A549 (cell line): ENCODE results near the gene RPTOR. TPM values are rescaled to one million over a fixed set of nuclear protein-coding genes. Genes with fewer than 3 reads are reported as not detected.

Source experiments
- ATAC-seq, 2 experiments: fragments of 200-7000 bp in 1 of 2; fragments of >200 bp in 1 of 2; cut with Nextera tagmentation in 1 of 2; cut with Tn5 transposase in 1 of 2; 3 replicates each; pipeline versions ENCODE4 v1.8.0 to v1.9.1; 2018 to 2020; ENCODE audit warnings: mild to moderate bottlenecking in 1 of 2, moderate library complexity in 1 of 2
- CTCF ChIA-PET: fragments of 300-600 bp; sonication (Branson Sonifier 250); formaldehyde crosslinking; extraction: SDS; loops from one replicate; lab custom pipeline; 2021; ENCODE audit warnings: antibody characterized with exemption, inconsistent platforms; lab: Yijun Ruan, JAX
- POLR2A ChIA-PET: fragments of 350-600 bp; formaldehyde crosslinking; extraction: SDS; loops from one replicate; lab custom pipeline; 2021; ENCODE audit warnings: antibody characterized with exemption, inconsistent platforms; lab: Yijun Ruan, JAX
- DNase-seq, 2 experiments: peaks; one replicate each; pipeline versions ENCODE4 v3.0.0 to v3.0.0-alpha.2; 2011 to 2016; ENCODE audit warnings: low read depth in 1 of 2, low spot score in 1 of 2
- FAIRE-seq: peaks from 2 replicates; lab custom pipeline; 2011; peaks lifted over from hg19 to GRCh38; lab: Jason Lieb, UNC
- H3K27ac ChIP-seq, 2 experiments: fragments of >200 bp; sonication (Bioruptor Twin); formaldehyde crosslinking; 3 replicates each; pipeline ENCODE4 v1.5.1; 2016 to 2017
- H3K4me1 ChIP-seq: fragments of >200 bp; sonication (Bioruptor Twin); formaldehyde crosslinking; 3 replicates; pipeline ENCODE4 v1.6.1; 2016
- H3K4me2 ChIP-seq: fragments of >200 bp; sonication (Bioruptor Twin); formaldehyde crosslinking; 3 replicates; pipeline ENCODE4 v1.6.1; 2016
- H3K4me3 ChIP-seq: fragments of >200 bp; sonication (Bioruptor Twin); formaldehyde crosslinking; 3 replicates; pipeline ENCODE4 v1.5.1; 2016
- H3K9me3 ChIP-seq: fragments of >200 bp; sonication (Bioruptor Twin); formaldehyde crosslinking; 3 replicates; pipeline ENCODE4 v1.6.1; 2016
- ATOH8 ChIP-seq: fragments of 250-450 bp; sonication (Bioruptor Pico); IDR thresholded peaks from 2 replicates; pipeline ENCODE4 v1.5.0; 2020; ENCODE audit warnings: low read depth, mild to moderate bottlenecking, moderate library complexity
- BCL3 ChIP-seq: fragments of >200 bp; sonication (Bioruptor Twin); formaldehyde crosslinking; IDR thresholded peaks from 3 replicates; pipeline ENCODE4 v1.6.1; 2016
- CTCF ChIP-seq: fragments of >200 bp; sonication (Bioruptor Twin); formaldehyde crosslinking; IDR thresholded peaks from 3 replicates; pipeline ENCODE4 v1.5.1; 2016
- EHMT2 ChIP-seq: fragments of 200-600 bp; sonication (generic); IDR thresholded peaks from 2 replicates; pipeline ENCODE4 v1.6.1; 2016; ENCODE audit warnings: antibody characterized with exemption, low read depth, mild to moderate bottlenecking, moderate library complexity
- ESRRA ChIP-seq: fragments of 150-350 bp; IDR thresholded peaks from 2 replicates; pipeline ENCODE4 v1.6.1; 2014; ENCODE audit warnings: mild to moderate bottlenecking, low read length, borderline replicate concordance
- GATA3 ChIP-seq: IDR thresholded peaks from 2 replicates; pipeline ENCODE4 v1.6.1; 2012; ENCODE audit warnings: borderline replicate concordance
- HEYL ChIP-seq: fragments of 250-450 bp; sonication (Bioruptor Pico); IDR thresholded peaks from 2 replicates; pipeline ENCODE4 v1.8.0; 2021; ENCODE audit warnings: mild to moderate bottlenecking, moderate library complexity
- HMGXB4 ChIP-seq: fragments of 250-450 bp; sonication (Bioruptor Pico); IDR thresholded peaks from 2 replicates; pipeline ENCODE4 v1.5.0; 2021; ENCODE audit warnings: mild to moderate bottlenecking, moderate library complexity, borderline replicate concordance
- JUN ChIP-seq, 2 experiments: fragments of >200 bp; sonication (Bioruptor Twin); formaldehyde crosslinking; IDR thresholded peaks; 2 replicates in 1 of 2; 3 replicates in 1 of 2; pipeline ENCODE4 v1.6.1; 2016 to 2017
- KDM5A ChIP-seq: fragments of 200-600 bp; sonication (generic); IDR thresholded peaks from 2 replicates; pipeline ENCODE4 v1.6.1; 2016; ENCODE audit warnings: antibody characterized with exemption, mild to moderate bottlenecking
- MAFK ChIP-seq: fragments of 450-650 bp; IDR thresholded peaks from 2 replicates; pipeline ENCODE4 v1.6.1; 2014; ENCODE audit not compliant: partially characterized antibody
- NR3C1 ChIP-seq: fragments of >200 bp; sonication (Bioruptor Twin); formaldehyde crosslinking; IDR thresholded peaks from 3 replicates; pipeline ENCODE4 v1.6.1; 2017
- PBX3 ChIP-seq: IDR thresholded peaks from 2 replicates; pipeline ENCODE4 v1.6.1; 2012
- PHF8 ChIP-seq: fragments of 200-600 bp; sonication (generic); IDR thresholded peaks from 2 replicates; pipeline ENCODE4 v1.6.1; 2016; ENCODE audit warnings: low read depth, mild to moderate bottlenecking, antibody characterized with exemption, moderate library complexity, borderline replicate concordance
- POLR2A ChIP-seq: IDR thresholded peaks from 2 replicates; pipeline ENCODE4 v1.6.1; 2012; ENCODE audit warnings: mild to moderate bottlenecking, low read length
- RARB ChIP-seq: fragments of 250-450 bp; sonication (Bioruptor Pico); IDR thresholded peaks from 2 replicates; pipeline ENCODE4 v1.8.0; 2021; ENCODE audit warnings: mild to moderate bottlenecking, moderate library complexity
- RCOR1 ChIP-seq: fragments of 150-350 bp; IDR thresholded peaks from 2 replicates; pipeline ENCODE4 v1.6.1; 2014; ENCODE audit warnings: antibody characterized with exemption, low read length, low read depth
- RNF2 ChIP-seq: fragments of 200-600 bp; sonication (generic); IDR thresholded peaks from 2 replicates; pipeline ENCODE4 v1.6.1; 2016; ENCODE audit warnings: low read depth, mild to moderate bottlenecking, antibody characterized with exemption, moderate library complexity, borderline replicate concordance
- SMC3 ChIP-seq: fragments of >200 bp; sonication (Bioruptor Twin); formaldehyde crosslinking; IDR thresholded peaks from 3 replicates; pipeline ENCODE4 v1.6.1; 2018; ENCODE audit warnings: inconsistent platforms
- SREBF2 ChIP-seq: fragments of 450-650 bp; IDR thresholded peaks from 2 replicates; pipeline ENCODE4 v1.6.1; 2014; ENCODE audit warnings: mild to moderate bottlenecking, moderate library complexity
- USF2 ChIP-seq: fragments of 450-650 bp; IDR thresholded peaks from 2 replicates; pipeline ENCODE4 v1.6.1; 2014; ENCODE audit warnings: antibody characterized with exemption
- WGBS: methylation state at CpG from one replicate; pipeline ENCODE4 v1.1.6; 2017; ENCODE audit errors: missing lambda C conversion rate; 5-methylcytosine and 5-hydroxymethylcytosine counted together
- polyA plus RNA-seq, 4 experiments: library from polyadenylated mRNA; depleted of rRNA in 3 of 4; stranded (reverse); fragments of >200 nt; fragmentation: RNase III in 1 of 4; extraction: RNeasy Plus Mini Kit Qiagen cat#74134 plus additional on column Dnase treatment in 1 of 4; gene quantifications; 2 replicates in 3 of 4; 3 replicates in 1 of 4; pipeline ENCODE4 v1.2.3, GENCODE V29; 2011 to 2017

RPTOR gene
- polyA plus RNA-seq, 2 of the 4 experiments (the other 2 are of a cell fraction) = 10.8 to 27.1 TPM

- no peak for TF ChIP-seq JUN (IDR thresholded peaks at IDR 0.05)
- no peak for TF ChIP-seq EHMT2
- no peak for TF ChIP-seq GATA3
- TF ChIP-seq POLR2A = no peak
- TF ChIP-seq MAFK = no peak
- TF ChIP-seq SMC3 = no peak
These were observed 421.0 kb downstream of the RPTOR start (continued) for GRCh38 chr17:80965606-80966005.

- Histone ChIP-seq H3K9me3 (no peaks in the 10 kb centered on the region), H3K27ac (no peak overlapping the region), H3K4me2 (no peak overlapping the region), H3K4me1 (no peaks in the 10 kb centered on the region), H3K4me3 (no peak overlapping the region)
- FAIRE-seq (no peak), DNase-seq (no peak), ATAC-seq (no peak)
- WGBS = 91% methylated on average over 17 of the region's 19 CpGs
- CTCF ChIA-PET = interaction anchor here (0.6 to 5.9 kb wide), 7 partner anchors 11 to 540 kb away, joined by 3 to 48 read pairs (median 4); no protein-coding TSS in a partner anchor
- POLR2A ChIA-PET = no interaction called here
- TF ChIP-seq ESRRA = no peak
- no peak for TF ChIP-seq KDM5A
- no peak for TF ChIP-seq CTCF
- TF ChIP-seq HEYL (CRISPR knock-in tag) = no peak
- TF ChIP-seq RNF2 = no peak
- TF ChIP-seq PHF8 = no peak
- no peak for TF ChIP-seq NR3C1
- no peak for TF ChIP-seq RARB (CRISPR knock-in tag)
- TF ChIP-seq EHMT2 = no peak
- TF ChIP-seq SREBF2 = no peak
- TF ChIP-seq HMGXB4 (CRISPR knock-in tag) = no peak
- no peak for TF ChIP-seq ATOH8 (CRISPR knock-in tag)
- TF ChIP-seq RCOR1 = no peak
These were observed 422.8 kb downstream of the RPTOR start for GRCh38 chr17:80967404-80967872.

- DNase-seq (no peak), ATAC-seq (peak in 1 of 2 experiments; percentile 1; a peak in 2 of 6 replicates), FAIRE-seq (no peak)
- ChIA-PET POLR2A (no interaction called here), CTCF (interaction anchor here (0.7 to 5.9 kb wide), 8 partner anchors 10 to 544 kb away, joined by 3 to 48 read pairs (median 11); no protein-coding TSS in a partner anchor)
- no peak overlapping the region for H3K4me2 ChIP-seq
- TF ChIP-seq BCL3 (no peak), USF2 (no peak), PBX3 (peak; percentile 3; the same call in 1 of the 2 replicates)
- no peaks in the 10 kb centered on the region for H3K9me3 ChIP-seq
- H3K27ac ChIP-seq = no peak overlapping the region
- no peaks in the 10 kb centered on the region for H3K4me1 ChIP-seq
- WGBS = 50% methylated on average over 15 of the region's 17 CpGs
- no peak overlapping the region for H3K4me3 ChIP-seq
These were observed 424.0 kb downstream of the RPTOR start for GRCh38 chr17:80968602-80969029.
